Calu3 (cell line): ENCODE results near the gene TRPM1. TPM values are rescaled to one million over a fixed set of nuclear protein-coding genes. Genes with fewer than 3 reads are reported as not detected.

ENCODE experiments used
- BruUV-seq: library from RNA; stranded (reverse); fragments of 400-500 nt; replicated peaks from 2 replicates; lab custom pipeline; 2021; lab: Mats Ljungman, UMichigan
- CTCF ChIA-PET: fragments of 300-600 bp; sonication (Branson Sonifier 250); formaldehyde crosslinking; loops from one replicate; lab custom pipeline; 2022; ENCODE audit warnings: antibody characterized with exemption; lab: Charles Lee
- DNase-seq: peaks from one replicate; pipeline ENCODE4 v3.0.0; 2022
- H3K27ac Mint-ChIP-seq: one replicate; pipeline ENCODE4 v1.8.0; 2022; ENCODE audit warnings: mixed read lengths; ENCODE audit not compliant: unreplicated experiment
- H3K27me3 Mint-ChIP-seq: one replicate; pipeline ENCODE4 v1.8.0; 2022; ENCODE audit warnings: mixed read lengths; ENCODE audit not compliant: unreplicated experiment
- H3K36me3 Mint-ChIP-seq: one replicate; pipeline ENCODE4 v1.8.0; 2022; ENCODE audit warnings: mild to moderate bottlenecking, moderate library complexity, mixed read lengths; ENCODE audit not compliant: insufficient read depth, unreplicated experiment
- H3K4me1 Mint-ChIP-seq: one replicate; pipeline ENCODE4 v1.8.0; 2022; ENCODE audit warnings: mild to moderate bottlenecking, low read depth, mixed read lengths; ENCODE audit not compliant: unreplicated experiment
- H3K4me3 Mint-ChIP-seq: one replicate; pipeline ENCODE4 v1.8.0; 2022; ENCODE audit warnings: mild to moderate bottlenecking, low read depth, moderate library complexity, mixed read lengths; ENCODE audit not compliant: unreplicated experiment
- H3K9me3 Mint-ChIP-seq: one replicate; pipeline ENCODE4 v1.8.0; 2022; ENCODE audit warnings: low read depth, mixed read lengths; ENCODE audit not compliant: unreplicated experiment
- intact Hi-C: fragments of 100-400 bp; cut with micrococcal nuclease; formaldehyde crosslinking; loops from one replicate; pipeline ENCODE4 v1.10.0; 2022; ENCODE audit not compliant: unreplicated experiment
- total RNA-seq: library from RNA; stranded (reverse); gene quantifications from 2 replicates; pipeline ENCODE4 v1.2.3, GENCODE V29; 2022
- TF ChIP-seq, protein P1 (sequence below): fragments of 200-600 bp; IDR thresholded peaks from one replicate; pipeline ENCODE4 v1.8.0; 2022; ENCODE audit warnings: antibody characterized with exemption; ENCODE audit not compliant: unreplicated experiment

TRPM1 gene
- total RNA-seq, 1 experiment from 2014 or later: not detected

DNA sequence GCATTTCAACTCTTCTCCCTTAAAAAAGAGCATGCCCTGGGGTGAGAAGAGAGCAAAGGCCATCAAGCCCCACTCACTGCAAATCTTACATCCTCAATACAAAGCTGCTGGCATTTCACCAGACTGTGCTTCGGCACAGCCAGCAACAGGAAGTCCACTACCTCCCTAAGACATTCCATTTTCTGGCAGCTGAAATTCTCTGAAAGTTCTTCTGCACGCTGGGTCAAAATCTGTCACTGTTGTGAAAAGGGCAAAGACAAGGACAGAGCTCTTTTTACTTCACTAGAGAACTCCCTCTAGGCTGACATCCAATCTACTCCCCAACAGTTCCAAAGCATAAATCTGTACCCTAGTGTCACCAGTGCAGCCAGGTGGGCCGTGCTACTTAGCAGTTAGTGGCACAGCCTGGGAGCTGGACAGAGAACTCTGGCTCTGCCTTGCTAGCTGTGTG lies 116.4 kb downstream of the TRPM1 start:
- Mint-ChIP-seq H3K27me3 (no peaks in the 10 kb centered on the region), H3K4me1 (no peaks in the 10 kb centered on the region), H3K9me3 (no peaks in the 10 kb centered on the region), H3K36me3 (no peaks in the 10 kb centered on the region), H3K27ac (no peak overlapping the region), H3K4me3 (no peak overlapping the region)
- BruUV-seq: no TSS peak
- TF ChIP-seq, protein P1, sequence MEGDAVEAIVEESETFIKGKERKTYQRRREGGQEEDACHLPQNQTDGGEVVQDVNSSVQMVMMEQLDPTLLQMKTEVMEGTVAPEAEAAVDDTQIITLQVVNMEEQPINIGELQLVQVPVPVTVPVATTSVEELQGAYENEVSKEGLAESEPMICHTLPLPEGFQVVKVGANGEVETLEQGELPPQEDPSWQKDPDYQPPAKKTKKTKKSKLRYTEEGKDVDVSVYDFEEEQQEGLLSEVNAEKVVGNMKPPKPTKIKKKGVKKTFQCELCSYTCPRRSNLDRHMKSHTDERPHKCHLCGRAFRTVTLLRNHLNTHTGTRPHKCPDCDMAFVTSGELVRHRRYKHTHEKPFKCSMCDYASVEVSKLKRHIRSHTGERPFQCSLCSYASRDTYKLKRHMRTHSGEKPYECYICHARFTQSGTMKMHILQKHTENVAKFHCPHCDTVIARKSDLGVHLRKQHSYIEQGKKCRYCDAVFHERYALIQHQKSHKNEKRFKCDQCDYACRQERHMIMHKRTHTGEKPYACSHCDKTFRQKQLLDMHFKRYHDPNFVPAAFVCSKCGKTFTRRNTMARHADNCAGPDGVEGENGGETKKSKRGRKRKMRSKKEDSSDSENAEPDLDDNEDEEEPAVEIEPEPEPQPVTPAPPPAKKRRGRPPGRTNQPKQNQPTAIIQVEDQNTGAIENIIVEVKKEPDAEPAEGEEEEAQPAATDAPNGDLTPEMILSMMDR: no peak
- CTCF ChIA-PET: no interaction called here
- DNase-seq: no peak
- intact Hi-C loops: no loop called here

DNA sequence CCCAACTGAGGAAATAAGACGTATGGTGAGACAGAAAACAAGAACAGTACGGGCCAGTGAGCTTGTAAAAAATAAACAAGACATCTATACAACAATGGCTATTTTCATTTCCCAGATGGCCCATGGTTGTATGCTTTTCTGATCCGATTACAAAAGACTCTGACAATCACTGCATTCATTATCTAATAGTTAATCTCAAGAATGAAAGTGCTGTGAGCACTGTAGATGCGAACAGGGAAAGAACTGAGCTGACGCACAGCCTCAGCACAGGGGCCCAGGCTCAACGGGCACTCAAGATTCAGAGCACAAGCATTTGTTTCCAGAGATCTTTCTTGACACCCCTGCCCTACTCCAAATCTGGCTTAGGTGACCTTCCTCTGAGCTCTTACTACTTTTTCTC lies 117.0 kb downstream of the TRPM1 start:
- CTCF ChIA-PET: no interaction called here
- Mint-ChIP-seq H3K9me3 (no peaks in the 10 kb centered on the region), H3K27me3 (no peaks in the 10 kb centered on the region), H3K27ac (no peak overlapping the region), H3K4me1 (no peaks in the 10 kb centered on the region), H3K4me3 (no peak overlapping the region), H3K36me3 (no peaks in the 10 kb centered on the region)
- TF ChIP-seq, protein P1: no peak
- no TSS peak for BruUV-seq
- DNase-seq: no peak
- intact Hi-C loops: no loop called here

DNA sequence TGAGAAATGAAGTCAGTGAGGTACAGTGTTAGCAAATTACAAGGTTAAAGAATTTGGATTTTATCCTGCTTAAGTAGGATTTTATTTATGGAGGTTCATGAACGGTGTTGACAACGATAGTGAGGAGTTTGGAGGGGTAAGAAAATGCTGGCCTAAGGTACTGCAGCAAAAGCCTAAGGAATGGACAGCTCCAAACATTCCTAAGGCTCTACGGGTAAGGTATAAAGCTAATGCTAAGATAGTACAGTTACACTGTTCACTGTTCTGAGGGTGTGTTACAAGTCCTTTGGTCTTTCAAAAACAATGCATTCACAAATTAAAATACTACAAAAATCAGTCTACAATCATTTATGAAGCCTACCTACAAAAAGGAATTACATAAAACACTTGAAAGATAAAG lies 117.4 kb downstream of the TRPM1 start:
- no TSS peak for BruUV-seq
- intact Hi-C loops: no loop called here
- CTCF ChIA-PET: no interaction called here
- no peak for DNase-seq
- Mint-ChIP-seq H3K27me3 (no peaks in the 10 kb centered on the region), H3K27ac (no peak overlapping the region), H3K36me3 (no peaks in the 10 kb centered on the region), H3K4me1 (no peaks in the 10 kb centered on the region), H3K4me3 (no peak overlapping the region), H3K9me3 (no peaks in the 10 kb centered on the region)
- TF ChIP-seq, protein P1: no peak

DNA sequence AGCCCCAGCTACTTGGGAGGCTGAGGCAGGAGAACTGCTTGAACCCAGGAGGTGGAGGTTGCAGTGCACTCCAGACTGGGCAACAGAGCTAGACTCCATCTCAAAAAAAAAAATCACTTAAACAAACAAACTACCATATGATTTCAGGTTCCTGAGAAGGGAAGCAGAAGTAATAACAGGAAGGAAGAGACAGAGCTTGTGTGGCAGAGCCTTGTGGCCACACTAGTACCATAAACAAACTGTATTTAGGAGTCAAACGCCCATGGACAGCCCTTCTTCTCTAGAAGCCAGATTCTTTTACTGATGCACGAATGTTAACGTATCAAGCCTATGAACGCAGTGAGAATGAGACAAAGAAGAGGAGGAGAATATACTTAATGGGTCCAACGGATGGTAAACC lies 122.1 kb downstream of the TRPM1 start:
- CTCF ChIA-PET: no interaction called here
- no peaks in the 10 kb centered on the region for H3K36me3 Mint-ChIP-seq
- TF ChIP-seq, protein P1: no peak
- H3K4me1 Mint-ChIP-seq: no peaks in the 10 kb centered on the region
- H3K27me3 Mint-ChIP-seq: no peaks in the 10 kb centered on the region
- no TSS peak for BruUV-seq
- DNase-seq: no peak
- intact Hi-C loops: no loop called here
- no peak overlapping the region for H3K4me3 Mint-ChIP-seq
- H3K9me3 Mint-ChIP-seq: no peaks in the 10 kb centered on the region
- H3K27ac Mint-ChIP-seq: no peak overlapping the region
